HEK293 (cell line): ENCODE data around the gene GLT6D1.

Experiments used
- YY1 ChIP-seq: fragments of 450-650 bp; formaldehyde crosslinking; IDR thresholded peaks from 2 replicates; pipeline ENCODE4 v1.5.1; 2018; ENCODE audit warnings: missing biosample characterization, missing genetic modification characterization
- ZNF548 ChIP-seq: fragments of 450-650 bp; formaldehyde crosslinking; IDR thresholded peaks from 2 replicates; pipeline ENCODE4 v1.5.1; 2016; ENCODE audit warnings: missing biosample characterization, missing genetic modification characterization
- ZNF785 ChIP-seq: fragments of 450-650 bp; formaldehyde crosslinking; IDR thresholded peaks from 2 replicates; pipeline ENCODE4 v1.5.1; 2016; ENCODE audit warnings: missing biosample characterization, missing genetic modification characterization

DNA sequence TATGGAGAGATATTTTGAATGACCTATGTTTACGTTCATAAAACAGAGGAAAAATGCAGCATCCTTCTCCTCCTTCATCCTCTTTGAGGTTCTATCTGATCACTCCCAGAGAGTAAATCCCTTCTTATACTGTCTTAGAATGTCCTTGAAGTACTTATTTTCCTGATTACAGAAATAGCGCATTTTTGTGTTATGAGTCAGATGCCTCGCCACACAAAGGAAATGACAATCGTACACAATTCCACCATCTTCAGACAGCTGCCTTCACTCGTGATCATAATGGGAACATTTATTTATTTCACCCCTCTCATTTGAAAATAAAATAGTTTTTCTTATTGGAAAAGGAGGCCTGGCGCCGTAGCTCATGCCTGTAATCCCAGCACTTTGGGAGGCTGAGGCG is 2.4 kb upstream of the GLT6D1 start:
- TF ChIP-seq ZNF548 (tag by site-specific recombination), result no peak
- TF ChIP-seq YY1 (tag by site-specific recombination), result no peak
- TF ChIP-seq ZNF785 (tag by site-specific recombination), result no peak
